Measurements from ENCODE around the gene SLC25A17.

Gene SLC25A17

GRCh38 chr22:40739721-40740120 is 79.4 kb downstream of the SLC25A17 start:
- no peak for TF ChIP-seq CTCF (conservative IDR thresholded peaks at IDR 0.05; ENCODE audit: low read depth)
- no peak overlapping the region for H3K27ac ChIP-seq
- CTCF ChIA-PET: no interaction called here
- no peak for DNase-seq (ENCODE audit: low spot score)
- POLR2A ChIA-PET (ENCODE audit: low non-redundant PET): no interaction called here

GRCh38 chr22:40733919-40734318 is 85.2 kb downstream of the SLC25A17 start:
- ChIA-PET CTCF (no interaction called here), POLR2A (ENCODE audit: low non-redundant PET) (no interaction called here)
- TF ChIP-seq CTCF (conservative IDR thresholded peaks at IDR 0.05; ENCODE audit: low read depth): no peak
- DNase-seq (ENCODE audit: low spot score): no peak
- H3K27ac ChIP-seq: no peak overlapping the region; the same call in 1 of the 2 replicates

- POLR2A ChIA-PET (ENCODE audit: low non-redundant PET): no interaction called here
- CTCF ChIA-PET: no interaction called here
Measured at GRCh38 chr22:40732999-40733292, 86.2 kb downstream of the SLC25A17 start.

GRCh38 chr22:40729284-40729683 is 89.9 kb downstream of the SLC25A17 start:
- POLR2A ChIA-PET (ENCODE audit: low non-redundant PET): no interaction called here
- H3K27ac ChIP-seq: peak overlapping the region; percentile 60
- DNase-seq (ENCODE audit: low spot score): no peak
- no peak for TF ChIP-seq CTCF (conservative IDR thresholded peaks at IDR 0.05; ENCODE audit: low read depth)
- CTCF ChIA-PET: no interaction called here

More at GRCh38 chr22:40732999-40733292, 86.2 kb downstream of the SLC25A17 start:
- 0 out of 2 replicates have a peak, but pooled peaks have one; percentile 6 for TF ChIP-seq CTCF (conservative IDR thresholded peaks at IDR 0.05; ENCODE audit: low read depth)
- H3K27ac ChIP-seq: peak overlapping the region; percentile 81
- DNase-seq (ENCODE audit: low spot score): no peak

GRCh38 chr22:40728731-40729189 is 90.4 kb downstream of the SLC25A17 start:
- no peak for TF ChIP-seq CTCF (conservative IDR thresholded peaks at IDR 0.05; ENCODE audit: low read depth)
- ChIA-PET POLR2A (ENCODE audit: low non-redundant PET) (no interaction called here), CTCF (interaction anchor here (0.7 kb wide), 1 partner anchor 46 kb away, joined by 5 read pairs; no protein-coding TSS in a partner anchor)
- no peak for DNase-seq (ENCODE audit: low spot score)
- peak overlapping the region; percentile 60 for H3K27ac ChIP-seq

GRCh38 chr22:40727964-40728615 is 91.1 kb downstream of the SLC25A17 start:
- DNase-seq (ENCODE audit: low spot score): no peak
- POLR2A ChIA-PET (ENCODE audit: low non-redundant PET): no interaction called here
- CTCF ChIA-PET: interaction anchor here (0.7 kb wide), 1 partner anchor 45 kb away, joined by 5 read pairs; no protein-coding TSS in a partner anchor
- H3K27ac ChIP-seq: peak overlapping the region; percentile 60
- TF ChIP-seq CTCF (conservative IDR thresholded peaks at IDR 0.05; ENCODE audit: low read depth): no peak

Data from RWPE1 (cell line).